Endodermal cell (in vitro differentiated cells): ENCODE measurements around the gene DPF3. TPM values are rescaled to one million over a fixed set of nuclear protein-coding genes. Genes with fewer than 3 reads are reported as not detected.

Experiments
- DNase-seq: peaks from one replicate; pipeline ENCODE4 v3.0.0-alpha.2; 2017
- H3K27ac ChIP-seq: 2 replicates; pipeline ENCODE4 v1.5.1; 2013; ENCODE audit warnings: mild to moderate bottlenecking, low read depth, low read length, moderate library complexity
- H3K27me3 ChIP-seq: 2 replicates; pipeline ENCODE4 v1.6.1; 2013; ENCODE audit warnings: mild to moderate bottlenecking, low read length, moderate library complexity; ENCODE audit not compliant: insufficient read depth, control insufficient read depth, poor library complexity, severe bottlenecking
- H3K36me3 ChIP-seq: 2 replicates; pipeline ENCODE4 v1.7.0; 2013; ENCODE audit warnings: mild to moderate bottlenecking, low read length, moderate library complexity; ENCODE audit not compliant: control insufficient read depth, insufficient read depth
- H3K4me1 ChIP-seq: one replicate; pipeline ENCODE4 v1.7.0; 2013; ENCODE audit warnings: low read length; ENCODE audit not compliant: control insufficient read depth, insufficient read depth
- H3K4me3 ChIP-seq: 2 replicates; pipeline ENCODE4 v1.5.1; 2013; ENCODE audit warnings: mild to moderate bottlenecking, low read length, moderate library complexity
- H3K9ac ChIP-seq: 2 replicates; pipeline ENCODE4 v1.6.1; 2013; ENCODE audit warnings: mild to moderate bottlenecking, low read length, moderate library complexity; ENCODE audit not compliant: poor library complexity, severe bottlenecking; ENCODE audit errors: extremely low read depth
- H3K9me3 ChIP-seq: 2 replicates; pipeline ENCODE4 v1.6.1; 2013; ENCODE audit warnings: mild to moderate bottlenecking, low read length, moderate library complexity; ENCODE audit not compliant: control insufficient read depth
- H3K27ac Mint-ChIP-seq: 2 replicates; pipeline ENCODE4 v1.8.0; 2020; ENCODE audit warnings: mixed read lengths
- H3K27me3 Mint-ChIP-seq: 2 replicates; pipeline ENCODE4 v1.8.0; 2021; ENCODE audit warnings: mild to moderate bottlenecking, mixed read lengths; ENCODE audit not compliant: insufficient read depth
- H3K36me3 Mint-ChIP-seq: 2 replicates; pipeline ENCODE4 v1.8.0; 2020; ENCODE audit warnings: low read depth, mixed read lengths
- H3K4me1 Mint-ChIP-seq: 2 replicates; pipeline ENCODE4 v1.8.0; 2020; ENCODE audit warnings: mixed read lengths
- H3K4me3 Mint-ChIP-seq: 2 replicates; pipeline ENCODE4 v1.8.0; 2020; ENCODE audit warnings: mild to moderate bottlenecking, moderate library complexity, mixed read lengths
- H3K9me3 Mint-ChIP-seq: 2 replicates; pipeline ENCODE4 v1.8.0; 2020; ENCODE audit warnings: mild to moderate bottlenecking, mixed read lengths
- WGBS, 2 experiments: methylation state at CpG; one replicate each; pipeline versions ENCODE4 v1.1.5 to v1.1.7; 2013; ENCODE audit warnings: missing lambda C conversion rate in 2 of 2, mixed read lengths in 1 of 2; ENCODE audit not compliant: insufficient coverage in 1 of 2, insufficient read length in 1 of 2; 5-methylcytosine and 5-hydroxymethylcytosine counted together
- total RNA-seq, 2 donors: library from RNA; stranded (reverse); fragmentation: NEBNext Ultra II Directional in 1 of 2; extraction: Animal tissue kit (Norgen Biotek cat#: 25700) in 1 of 2; gene quantifications; 2 replicates in 1 of 2; 3 replicates in 1 of 2; pipeline ENCODE4 v1.2.1, GENCODE V29; 2021
- TF ChIP-seq, protein P1 (sequence below): fragments of 200-600 bp; sonication (generic); conservative IDR thresholded peaks from 2 replicates; pipeline ENCODE4 v1.5.0; 2021; ENCODE audit warnings: antibody characterized with exemption, mild to moderate bottlenecking

DPF3 gene
- total RNA-seq, 2 donors from 2014 or later = not detected

- no peaks in the 10 kb centered on the region for H3K4me1 ChIP-seq
- no peak overlapping the region for H3K4me3 ChIP-seq
- H3K27me3 Mint-ChIP-seq = peaks cover 27% of the 10 kb centered on the region
- no peaks in the 10 kb centered on the region for H3K9me3 Mint-ChIP-seq
- no peaks in the 10 kb centered on the region for H3K9me3 ChIP-seq
- H3K9ac ChIP-seq = no peak overlapping the region
- TF ChIP-seq, protein P1, sequence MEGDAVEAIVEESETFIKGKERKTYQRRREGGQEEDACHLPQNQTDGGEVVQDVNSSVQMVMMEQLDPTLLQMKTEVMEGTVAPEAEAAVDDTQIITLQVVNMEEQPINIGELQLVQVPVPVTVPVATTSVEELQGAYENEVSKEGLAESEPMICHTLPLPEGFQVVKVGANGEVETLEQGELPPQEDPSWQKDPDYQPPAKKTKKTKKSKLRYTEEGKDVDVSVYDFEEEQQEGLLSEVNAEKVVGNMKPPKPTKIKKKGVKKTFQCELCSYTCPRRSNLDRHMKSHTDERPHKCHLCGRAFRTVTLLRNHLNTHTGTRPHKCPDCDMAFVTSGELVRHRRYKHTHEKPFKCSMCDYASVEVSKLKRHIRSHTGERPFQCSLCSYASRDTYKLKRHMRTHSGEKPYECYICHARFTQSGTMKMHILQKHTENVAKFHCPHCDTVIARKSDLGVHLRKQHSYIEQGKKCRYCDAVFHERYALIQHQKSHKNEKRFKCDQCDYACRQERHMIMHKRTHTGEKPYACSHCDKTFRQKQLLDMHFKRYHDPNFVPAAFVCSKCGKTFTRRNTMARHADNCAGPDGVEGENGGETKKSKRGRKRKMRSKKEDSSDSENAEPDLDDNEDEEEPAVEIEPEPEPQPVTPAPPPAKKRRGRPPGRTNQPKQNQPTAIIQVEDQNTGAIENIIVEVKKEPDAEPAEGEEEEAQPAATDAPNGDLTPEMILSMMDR = no peak
- H3K4me3 Mint-ChIP-seq = no peak overlapping the region
- no peak for DNase-seq
- no peaks in the 10 kb centered on the region for H3K36me3 ChIP-seq
- 90 to 100% methylated on average over 1 to 3 of the region's 3 CpGs for WGBS, 2 experiments
- H3K27ac ChIP-seq = no peak overlapping the region
- peaks cover 19% of the 10 kb centered on the region for H3K27me3 ChIP-seq
- no peak overlapping the region for H3K27ac Mint-ChIP-seq
- H3K36me3 Mint-ChIP-seq = no peaks in the 10 kb centered on the region
- peaks cover 4% of the 10 kb centered on the region for H3K4me1 Mint-ChIP-seq
Observed at GRCh38 chr14:72901361-72901760, 7.5 kb upstream of the DPF3 start.

- no peaks in the 10 kb centered on the region for H3K9me3 ChIP-seq
- peaks cover 15% of the 10 kb centered on the region for H3K4me1 Mint-ChIP-seq
- H3K36me3 Mint-ChIP-seq = no peaks in the 10 kb centered on the region
- no peak overlapping the region for H3K27ac Mint-ChIP-seq
- no peaks in the 10 kb centered on the region for H3K36me3 ChIP-seq
- DNase-seq = no peak
- no peaks in the 10 kb centered on the region for H3K4me1 ChIP-seq
- peaks cover 31% of the 10 kb centered on the region for H3K27me3 ChIP-seq
- H3K4me3 Mint-ChIP-seq = no peak overlapping the region
- TF ChIP-seq, protein P1 = no peak
- H3K9ac ChIP-seq = no peak overlapping the region
- H3K27me3 Mint-ChIP-seq = peaks cover 45% of the 10 kb centered on the region
- H3K4me3 ChIP-seq = no peak overlapping the region
- 0 to 60% methylated on average over 1 to 3 of the region's 3 CpGs for WGBS, 2 experiments
- H3K27ac ChIP-seq = no peak overlapping the region
- no peaks in the 10 kb centered on the region for H3K9me3 Mint-ChIP-seq
Observed at GRCh38 chr14:72898448-72898847, 4.5 kb upstream of the DPF3 start.

- Histone ChIP-seq H3K9ac (peak overlapping the region; percentile 39), H3K27me3 (peaks cover 55% of the 10 kb centered on the region), H3K27ac (no peak overlapping the region), H3K9me3 (no peaks in the 10 kb centered on the region), H3K4me1 (no peaks in the 10 kb centered on the region), H3K36me3 (no peaks in the 10 kb centered on the region), H3K4me3 (peak overlapping the region; percentile 90)
- H3K36me3 Mint-ChIP-seq = no peaks in the 10 kb centered on the region
- DNase-seq = peak; percentile 83
- H3K27ac Mint-ChIP-seq = no peak overlapping the region
- WGBS, 2 experiments = 1 to 2% methylated on average over 15 to 24 of the region's 25 CpGs
- peak overlapping the region; percentile 73 for H3K4me3 Mint-ChIP-seq
- TF ChIP-seq, protein P1 = no peak
- H3K4me1 Mint-ChIP-seq = peaks cover 35% of the 10 kb centered on the region
- no peaks in the 10 kb centered on the region for H3K9me3 Mint-ChIP-seq
- peaks cover 77% of the 10 kb centered on the region for H3K27me3 Mint-ChIP-seq
Observed at GRCh38 chr14:72894623-72895378, 900 bp upstream of the DPF3 start.
